SJCRH30 (cell line): ENCODE measurements around the gene TRA2A. TPM values are rescaled to one million over a fixed set of nuclear protein-coding genes. Genes with fewer than 3 reads are reported as not detected.

Experiments
- DNase-seq, 2 experiments: peaks; one replicate each; pipeline ENCODE4 v3.0.0-alpha.2; 2015 to 2020
- H3K27ac ChIP-seq: fragments of 250-450 bp; sonication (Bioruptor Pico); 2 replicates; pipeline ENCODE4 v1.5.1; 2020; ENCODE audit warnings: mild to moderate bottlenecking, moderate library complexity
- H3K27me3 ChIP-seq: fragments of 250-450 bp; sonication (Bioruptor Pico); 2 replicates; pipeline ENCODE4 v1.5.1; 2020; ENCODE audit warnings: mild to moderate bottlenecking, moderate library complexity
- H3K36me3 ChIP-seq: fragments of 250-450 bp; sonication (Bioruptor Pico); 2 replicates; pipeline ENCODE4 v1.5.1; 2020; ENCODE audit warnings: mild to moderate bottlenecking, moderate library complexity
- H3K4me1 ChIP-seq: fragments of 250-450 bp; sonication (Bioruptor Pico); 2 replicates; pipeline ENCODE4 v1.5.1; 2020; ENCODE audit warnings: mild to moderate bottlenecking, moderate library complexity
- H3K4me3 ChIP-seq: fragments of 250-450 bp; sonication (Bioruptor Pico); 2 replicates; pipeline ENCODE4 v1.5.1; 2020; ENCODE audit warnings: mild to moderate bottlenecking, moderate library complexity
- H3K9me3 ChIP-seq: fragments of 250-450 bp; sonication (Bioruptor Pico); replicated peaks from 2 replicates; pipeline ENCODE4 v1.5.1; 2020; ENCODE audit warnings: mild to moderate bottlenecking, moderate library complexity
- total RNA-seq: library from RNA; depleted of rRNA; stranded (reverse); fragments of >200 nt; shearing (Covaris generic); gene quantifications from 2 replicates; pipeline ENCODE4 v1.2.3, GENCODE V29; 2014; rRNA removed

TRA2A gene
- total RNA-seq: 50.0 and 51.2 TPM in 2 replicates

- H3K9me3 ChIP-seq: no peaks in the 10 kb centered on the region
- H3K27me3 ChIP-seq: no peaks in the 10 kb centered on the region
- H3K4me1 ChIP-seq: no peaks in the 10 kb centered on the region
- peak within 1 kb of the TSS; percentile 94 for H3K4me3 ChIP-seq
- peaks cover 11% of the 10 kb centered on the region for H3K36me3 ChIP-seq
- peak within 1 kb of the TSS; percentile 93 for H3K27ac ChIP-seq
- peak; percentile 98 for DNase-seq
Measured at GRCh38 chr7:23531794-23532489, at the start of gene TRA2A. Gene TRA2A (minus strand): TSS chr7:23531981. CDS start chr7:23531824, 157 bp downstream.

DNA sequence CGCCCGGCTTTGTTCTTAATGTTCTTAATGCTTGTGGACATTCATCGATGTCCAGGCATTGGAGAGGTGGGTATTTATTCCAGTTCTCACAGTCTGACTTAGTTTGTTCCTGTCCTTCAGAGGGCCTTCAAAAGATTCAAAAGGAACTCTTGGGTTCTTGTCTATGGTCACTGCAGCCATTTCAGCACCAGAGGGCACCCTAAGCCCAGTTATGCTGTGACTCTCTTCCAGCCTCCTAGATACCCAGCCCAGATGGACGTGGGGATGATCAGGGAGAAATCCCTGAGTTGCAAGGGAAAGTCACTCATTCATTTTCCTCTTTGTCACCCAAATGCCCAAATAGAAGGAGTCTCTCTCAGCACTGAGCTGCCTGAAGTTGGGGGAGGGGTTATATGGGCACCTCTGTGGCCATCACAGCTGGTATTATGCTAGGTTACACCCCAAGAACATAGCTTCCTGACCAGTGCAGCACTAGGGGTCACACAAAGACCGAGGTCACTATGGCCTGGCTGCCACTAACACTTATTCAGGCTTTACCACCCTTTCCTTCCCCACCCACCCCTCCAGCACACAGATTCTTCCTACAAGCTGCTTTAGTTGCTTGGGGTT lies 38.9 kb upstream of the TRA2A start:
- H3K36me3 ChIP-seq: no peaks in the 10 kb centered on the region
- H3K4me3 ChIP-seq: no peak overlapping the region
- peak; percentile 71 to 89 for DNase-seq
- H3K9me3 ChIP-seq: no peaks in the 10 kb centered on the region
- H3K27ac ChIP-seq: no peak overlapping the region
- no peaks in the 10 kb centered on the region for H3K4me1 ChIP-seq
- no peaks in the 10 kb centered on the region for H3K27me3 ChIP-seq

DNA sequence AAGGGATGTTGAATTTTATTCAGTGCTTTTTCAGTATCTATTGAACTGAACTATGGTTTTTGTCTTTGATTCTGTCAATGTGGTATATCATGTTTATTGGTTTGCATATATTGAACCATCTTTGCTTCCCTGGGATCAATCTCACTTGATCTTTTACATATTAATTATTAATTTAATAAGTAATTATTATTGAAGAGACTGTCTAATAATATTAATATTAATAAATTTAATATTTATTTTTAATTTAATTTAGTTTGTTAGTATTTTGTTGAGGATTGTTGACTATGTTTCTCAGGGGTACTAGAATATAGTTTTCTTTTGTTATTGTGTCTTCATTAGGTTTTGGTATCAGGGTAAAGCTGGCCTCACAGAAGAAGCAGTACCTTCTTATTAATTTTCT lies 26.5 kb upstream of the TRA2A start:
- Histone ChIP-seq H3K4me3 (no peak overlapping the region), H3K27ac (no peak overlapping the region), H3K4me1 (no peaks in the 10 kb centered on the region), H3K36me3 (no peaks in the 10 kb centered on the region), H3K9me3 (no peaks in the 10 kb centered on the region), H3K27me3 (no peaks in the 10 kb centered on the region)
- DNase-seq: no peak

DNA sequence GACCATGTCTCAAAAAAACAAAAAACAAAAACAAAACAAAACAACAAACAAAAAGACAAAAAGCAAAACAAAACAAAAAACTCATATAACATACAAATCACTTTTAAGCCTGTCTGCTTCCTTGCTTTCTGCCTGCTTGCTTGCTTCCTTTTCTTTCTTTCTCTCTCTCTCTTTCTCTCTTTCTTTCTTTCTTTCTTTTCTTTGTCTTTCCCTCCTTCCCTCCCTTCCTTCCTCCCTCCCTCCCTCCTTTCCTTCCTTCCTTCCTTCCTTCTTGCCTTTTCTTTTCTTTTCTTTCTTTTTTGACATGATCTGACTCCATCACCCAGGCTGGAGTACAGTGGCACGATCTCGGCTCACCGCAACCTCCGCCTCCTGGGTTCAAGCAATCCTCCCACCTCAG lies 15.9 kb upstream of the TRA2A start:
- no peaks in the 10 kb centered on the region for H3K9me3 ChIP-seq
- H3K4me3 ChIP-seq: no peak overlapping the region
- H3K4me1 ChIP-seq: no peaks in the 10 kb centered on the region
- H3K27ac ChIP-seq: no peak overlapping the region
- H3K36me3 ChIP-seq: no peaks in the 10 kb centered on the region
- DNase-seq: no peak
- H3K27me3 ChIP-seq: no peaks in the 10 kb centered on the region

DNA sequence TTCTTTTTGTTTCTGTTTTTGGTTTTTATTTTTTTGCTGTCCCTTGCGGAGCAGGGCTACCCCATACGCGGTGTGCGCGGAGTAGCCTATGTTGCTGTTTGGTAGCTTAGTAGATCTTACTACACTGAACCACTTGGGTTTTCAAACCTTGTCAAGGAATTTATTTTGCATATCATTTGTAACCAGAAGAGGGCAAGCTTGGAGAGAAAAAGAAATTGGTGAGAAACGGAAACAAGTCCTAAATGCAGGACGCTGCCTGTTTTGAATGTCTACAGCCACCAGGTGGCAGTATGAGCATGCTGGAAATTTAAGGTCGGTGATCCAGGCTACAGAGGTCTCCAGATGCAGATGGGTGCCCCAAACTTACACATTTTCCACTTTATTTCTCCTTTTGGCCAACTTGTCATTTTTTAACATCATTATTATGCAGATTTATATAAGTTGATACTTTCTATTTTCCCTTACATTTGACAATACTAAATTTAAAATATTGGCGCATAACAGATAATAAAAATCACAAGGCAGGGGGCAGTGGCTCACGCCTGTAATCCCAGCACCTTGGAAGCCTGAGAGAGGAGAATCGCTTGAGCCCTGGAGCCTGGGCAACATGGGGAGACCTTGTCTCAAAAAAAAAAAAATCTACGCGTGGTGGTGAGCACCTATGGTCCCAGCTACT lies 15.3 kb upstream of the TRA2A start:
- DNase-seq: peak; percentile 71 to 95
- H3K27me3 ChIP-seq: no peaks in the 10 kb centered on the region
- no peaks in the 10 kb centered on the region for H3K9me3 ChIP-seq
- no peaks in the 10 kb centered on the region for H3K4me1 ChIP-seq
- no peak overlapping the region for H3K4me3 ChIP-seq
- no peaks in the 10 kb centered on the region for H3K36me3 ChIP-seq
- no peak overlapping the region for H3K27ac ChIP-seq

DNA sequence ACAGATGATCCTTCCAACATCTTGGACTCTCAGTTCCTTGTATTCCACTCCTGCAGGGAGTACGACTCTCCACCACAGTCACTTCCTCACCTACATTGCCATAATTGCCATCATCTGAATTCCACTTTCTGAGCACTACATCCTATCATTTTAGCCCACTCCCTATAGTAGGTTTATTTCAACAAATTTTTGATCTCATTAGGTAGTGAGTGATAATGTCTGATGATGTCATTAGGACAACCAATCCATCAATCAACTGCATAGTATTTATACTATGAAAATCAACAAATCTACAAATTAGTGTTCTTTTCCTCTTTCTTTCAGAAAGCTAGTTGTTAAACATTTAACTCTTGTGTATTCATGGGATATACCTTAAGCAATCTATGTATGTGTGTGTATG lies 13.7 kb upstream of the TRA2A start:
- Histone ChIP-seq H3K27me3 (no peaks in the 10 kb centered on the region), H3K4me3 (no peak overlapping the region), H3K27ac (no peak overlapping the region), H3K9me3 (no peaks in the 10 kb centered on the region), H3K4me1 (no peaks in the 10 kb centered on the region), H3K36me3 (no peaks in the 10 kb centered on the region)
- no peak for DNase-seq

- Histone ChIP-seq H3K27me3 (no peaks in the 10 kb centered on the region), H3K4me1 (no peaks in the 10 kb centered on the region), H3K27ac (no peak overlapping the region), H3K36me3 (no peaks in the 10 kb centered on the region), H3K4me3 (no peak overlapping the region), H3K9me3 (no peaks in the 10 kb centered on the region)
- peak; percentile 19 to 57 for DNase-seq
Measured at GRCh38 chr7:23544913-23545354, 13.2 kb upstream of the TRA2A start.

- no peaks in the 10 kb centered on the region for H3K27me3 ChIP-seq
- H3K4me3 ChIP-seq: no peak overlapping the region
- no peak overlapping the region for H3K27ac ChIP-seq
- no peaks in the 10 kb centered on the region for H3K36me3 ChIP-seq
- H3K9me3 ChIP-seq: no peaks in the 10 kb centered on the region
- no peak for DNase-seq
- H3K4me1 ChIP-seq: no peaks in the 10 kb centered on the region
Measured at GRCh38 chr7:23542752-23543151, 11.0 kb upstream of the TRA2A start.

DNA sequence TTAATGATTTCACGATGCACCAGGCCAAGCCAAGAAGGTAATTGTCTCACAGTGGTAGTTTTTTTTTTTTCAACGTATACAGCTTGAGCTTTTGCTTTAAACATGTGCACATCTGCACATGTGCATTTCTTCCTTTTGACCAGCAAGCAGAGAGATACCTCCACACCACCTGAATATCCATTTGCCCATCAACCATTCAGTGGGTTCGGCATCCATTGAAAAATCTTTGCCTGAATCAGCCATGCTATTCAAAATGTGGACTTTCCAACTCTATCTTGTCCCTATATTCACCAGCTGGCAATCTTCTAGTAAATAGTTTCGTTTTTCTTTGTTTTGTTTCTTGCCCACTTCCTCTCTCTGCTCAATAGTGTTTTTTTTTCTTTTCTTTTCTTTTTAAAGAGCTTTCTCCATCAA lies 7.7 kb upstream of the TRA2A start:
- Histone ChIP-seq H3K27ac (no peak overlapping the region), H3K27me3 (no peaks in the 10 kb centered on the region), H3K9me3 (no peaks in the 10 kb centered on the region), H3K4me1 (no peaks in the 10 kb centered on the region), H3K4me3 (no peak overlapping the region), H3K36me3 (no peaks in the 10 kb centered on the region)
- DNase-seq: no peak

DNA sequence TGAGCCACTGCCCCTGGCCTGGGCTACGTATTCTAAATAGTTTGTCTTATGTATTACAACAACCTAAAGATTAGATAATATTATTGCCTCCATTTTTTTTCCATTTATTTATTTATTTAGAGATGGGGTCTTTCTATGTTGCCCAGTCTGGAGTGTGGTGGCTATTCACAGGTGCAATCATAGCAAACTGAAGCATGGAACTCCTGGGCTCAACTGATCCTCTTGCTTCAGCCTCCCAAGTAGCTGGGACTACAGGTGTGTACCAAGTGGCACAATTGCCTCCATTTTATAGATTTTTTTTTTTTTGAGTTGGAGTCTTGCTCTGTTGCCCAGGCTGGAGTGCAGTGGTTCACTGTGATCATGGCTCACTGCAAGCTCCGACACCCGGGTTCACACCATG lies 6.5 kb upstream of the TRA2A start:
- Histone ChIP-seq H3K27ac (no peak overlapping the region), H3K4me1 (no peaks in the 10 kb centered on the region), H3K9me3 (no peaks in the 10 kb centered on the region), H3K27me3 (no peaks in the 10 kb centered on the region), H3K4me3 (no peak overlapping the region), H3K36me3 (no peaks in the 10 kb centered on the region)
- DNase-seq: no peak

- no peak for DNase-seq
- no peaks in the 10 kb centered on the region for H3K9me3 ChIP-seq
- peaks cover 4% of the 10 kb centered on the region; the same call in 1 of the 2 replicates for H3K36me3 ChIP-seq
- no peak overlapping the region for H3K4me3 ChIP-seq
- no peak overlapping the region for H3K27ac ChIP-seq
- H3K4me1 ChIP-seq: no peaks in the 10 kb centered on the region
- no peaks in the 10 kb centered on the region for H3K27me3 ChIP-seq
Measured at GRCh38 chr7:23533238-23533604, 1.4 kb upstream of the TRA2A start.

- no peaks in the 10 kb centered on the region for H3K9me3 ChIP-seq
- H3K27me3 ChIP-seq: no peaks in the 10 kb centered on the region
- no peak for DNase-seq
- H3K36me3 ChIP-seq: peaks cover 6% of the 10 kb centered on the region; the same call in 1 of the 2 replicates
- no peaks in the 10 kb centered on the region for H3K4me1 ChIP-seq
- H3K27ac ChIP-seq: peak overlapping the region; percentile 93
- H3K4me3 ChIP-seq: peak overlapping the region; percentile 94
Measured at GRCh38 chr7:23532490-23533237, 883 bp upstream of the TRA2A start.

DNA sequence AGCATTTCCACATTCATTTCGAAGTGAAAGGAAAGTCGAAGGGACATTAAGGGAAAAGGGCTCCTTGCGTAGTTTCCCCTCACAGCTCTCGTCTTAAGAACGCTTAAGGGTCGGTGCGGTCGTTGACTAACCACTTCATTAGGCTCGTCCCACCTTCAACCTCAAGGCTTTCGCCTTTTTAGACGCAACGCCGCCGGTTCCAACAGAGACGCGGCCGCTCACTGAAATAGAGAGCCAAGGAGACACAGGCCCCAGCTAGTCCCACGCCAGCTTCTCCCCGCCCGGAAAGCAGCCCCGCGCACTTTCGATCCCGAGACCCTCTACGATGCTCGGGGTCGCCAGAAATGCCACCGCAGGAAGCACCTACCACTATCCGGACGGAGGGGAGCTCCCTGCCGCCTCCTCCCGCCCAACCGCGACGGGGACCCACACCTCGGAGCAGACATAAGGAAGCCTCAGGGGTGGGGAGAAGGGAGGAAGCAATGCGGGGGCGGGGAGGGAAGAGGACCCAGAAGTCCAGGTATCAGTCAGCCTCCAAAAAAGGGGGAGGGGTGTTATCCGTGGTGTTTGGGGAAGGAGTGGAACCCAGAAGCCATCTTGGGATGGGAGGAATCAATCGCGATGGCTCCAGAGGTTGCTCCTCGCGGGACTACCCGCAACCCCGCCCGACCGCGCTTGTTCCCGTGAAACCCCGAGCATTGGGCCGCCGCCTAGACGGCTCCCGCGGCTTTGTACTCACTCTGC lies 559 bp downstream of the TRA2A start:
- Histone ChIP-seq H3K27ac (peak overlapping the region; percentile 93), H3K27me3 (no peaks in the 10 kb centered on the region), H3K4me1 (no peaks in the 10 kb centered on the region), H3K36me3 (peaks cover 11% of the 10 kb centered on the region), H3K4me3 (peak overlapping the region; percentile 94), H3K9me3 (no peaks in the 10 kb centered on the region)
- peak; percentile 72 to 75 for DNase-seq

DNA sequence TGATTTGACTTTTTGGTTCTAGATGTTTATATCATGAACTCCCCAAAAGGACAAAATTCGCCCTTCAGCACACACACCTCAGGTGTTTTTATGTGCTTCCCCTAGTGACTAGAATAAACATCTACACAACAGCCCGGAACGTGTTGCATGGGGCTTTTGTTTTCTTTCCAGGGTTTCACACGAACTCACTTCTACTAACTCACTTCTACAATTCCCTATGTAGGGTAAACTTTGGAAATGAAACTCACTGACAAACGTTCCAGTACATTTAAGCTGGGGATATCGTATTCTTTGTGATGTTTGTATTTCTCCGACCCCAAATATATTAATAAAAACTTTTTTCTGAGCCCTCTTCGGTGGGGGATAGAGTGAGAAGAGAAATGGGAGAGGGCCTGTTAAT lies 1.4 kb downstream of the TRA2A start:
- Histone ChIP-seq H3K4me3 (peak overlapping the region; percentile 94), H3K36me3 (peaks cover 11% of the 10 kb centered on the region), H3K27me3 (no peaks in the 10 kb centered on the region), H3K9me3 (no peaks in the 10 kb centered on the region), H3K27ac (no peak overlapping the region), H3K4me1 (no peaks in the 10 kb centered on the region)
- peak in 1 of 2 experiments; percentile 45 for DNase-seq
